NCI-H2107 treated with DMSO at 0.1 percent for 48 hours (cell line): ENCODE measurements around the gene MRPL49.
"Not testable (repeated sequence)": the region's sequence is repeated elsewhere in the genome, so short reads cannot be mapped to it uniquely, and the experiment has no call there.

Source experiments
- DNase-seq: peaks from one replicate; lab custom pipeline; 2025; ENCODE audit not compliant: unreplicated experiment; lab: John Stamatoyannopoulos, UW

MRPL49 gene

DNA sequence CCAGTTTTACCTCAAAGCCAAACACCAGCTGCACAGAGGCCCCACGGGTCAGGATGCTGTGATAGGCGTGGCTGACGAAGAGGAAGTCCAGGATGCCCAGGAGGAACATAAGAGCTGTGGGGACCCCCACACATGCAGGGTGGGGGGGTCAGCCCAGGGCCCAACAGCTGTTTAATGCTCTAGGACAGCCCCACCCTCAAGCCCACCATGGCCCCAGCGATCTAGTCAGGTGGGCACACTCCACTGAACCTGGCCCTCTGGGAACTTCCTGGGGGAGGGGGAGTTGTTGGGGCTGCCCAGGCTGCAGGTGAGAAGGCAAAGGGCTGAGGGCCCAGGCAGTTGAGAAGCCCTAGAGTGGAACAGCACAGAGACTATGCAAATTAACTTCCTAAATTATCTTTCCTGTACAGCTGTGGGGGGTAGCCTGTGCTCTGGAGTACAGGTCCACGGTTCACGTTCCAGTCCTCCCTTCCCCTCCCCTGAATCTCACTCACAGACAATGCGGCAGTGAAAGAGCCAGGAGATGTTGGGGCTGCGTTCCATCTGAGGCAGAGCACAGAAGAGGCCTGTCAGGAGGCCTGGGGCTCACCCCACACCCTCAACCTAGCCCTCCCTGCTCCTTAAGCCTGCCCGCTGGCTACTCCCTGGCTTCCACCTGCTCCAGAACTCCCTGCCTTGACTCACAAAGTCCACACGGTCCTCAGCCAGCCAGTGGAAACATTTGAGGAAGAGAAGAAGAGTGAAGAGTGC lies 10.3 kb downstream of the MRPL49 start:
- no peak for DNase-seq

DNA sequence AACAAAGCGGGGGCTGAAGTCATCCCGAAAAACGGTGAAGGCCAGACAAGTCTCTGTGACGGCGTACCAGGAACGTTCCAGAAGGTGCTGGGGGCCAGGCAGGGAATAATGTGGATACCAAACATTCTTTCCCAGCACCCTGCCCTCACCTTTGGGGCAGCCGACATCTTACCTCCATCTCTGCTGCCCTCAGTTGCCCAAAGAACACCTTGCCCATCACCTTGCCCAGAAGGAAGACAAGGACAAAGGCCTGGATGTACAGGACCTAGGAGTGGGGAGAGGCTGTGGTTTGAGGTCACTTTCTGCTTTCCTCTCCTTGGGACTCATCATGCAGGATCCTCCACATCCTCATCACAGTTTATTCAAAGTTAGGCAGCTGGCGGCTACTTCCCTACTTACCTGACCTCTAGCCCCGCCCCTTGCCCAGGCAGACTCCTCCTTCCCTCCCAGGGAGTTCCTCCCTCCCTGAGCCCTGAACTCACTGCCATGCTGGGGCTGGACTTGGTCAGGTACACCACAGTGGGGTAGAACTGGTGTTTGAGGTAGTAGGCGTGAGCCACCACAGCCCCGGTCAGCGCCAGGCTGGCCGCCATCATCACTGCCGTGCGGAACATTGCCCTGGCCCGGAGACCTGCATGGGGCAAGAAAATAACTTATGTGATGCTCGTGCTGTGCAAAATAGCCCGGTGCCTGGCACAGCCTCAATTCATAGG lies 11.0 kb downstream of the MRPL49 start:
- DNase-seq = peak; percentile 14

DNA sequence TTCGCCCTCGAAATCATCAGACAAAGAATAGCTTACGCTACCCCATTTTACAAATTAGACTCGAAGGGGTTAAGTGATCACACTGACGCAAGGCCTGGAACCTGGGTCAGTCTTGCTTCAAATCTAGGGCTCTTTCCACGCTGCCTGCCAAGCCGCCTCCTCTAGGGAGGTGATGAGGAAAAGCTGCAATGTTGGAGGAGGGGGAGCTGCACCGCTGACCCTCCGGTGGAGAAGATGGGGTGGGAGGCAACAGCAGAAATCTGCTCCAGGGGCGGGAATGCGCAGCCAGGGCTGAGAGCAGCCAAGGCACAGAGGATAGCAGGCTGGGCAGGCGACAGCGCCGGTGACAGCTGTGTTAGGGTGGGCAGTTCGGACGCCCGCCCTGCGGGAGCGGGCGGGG lies 11.6 kb downstream of the MRPL49 start:
- no peak for DNase-seq

DNA sequence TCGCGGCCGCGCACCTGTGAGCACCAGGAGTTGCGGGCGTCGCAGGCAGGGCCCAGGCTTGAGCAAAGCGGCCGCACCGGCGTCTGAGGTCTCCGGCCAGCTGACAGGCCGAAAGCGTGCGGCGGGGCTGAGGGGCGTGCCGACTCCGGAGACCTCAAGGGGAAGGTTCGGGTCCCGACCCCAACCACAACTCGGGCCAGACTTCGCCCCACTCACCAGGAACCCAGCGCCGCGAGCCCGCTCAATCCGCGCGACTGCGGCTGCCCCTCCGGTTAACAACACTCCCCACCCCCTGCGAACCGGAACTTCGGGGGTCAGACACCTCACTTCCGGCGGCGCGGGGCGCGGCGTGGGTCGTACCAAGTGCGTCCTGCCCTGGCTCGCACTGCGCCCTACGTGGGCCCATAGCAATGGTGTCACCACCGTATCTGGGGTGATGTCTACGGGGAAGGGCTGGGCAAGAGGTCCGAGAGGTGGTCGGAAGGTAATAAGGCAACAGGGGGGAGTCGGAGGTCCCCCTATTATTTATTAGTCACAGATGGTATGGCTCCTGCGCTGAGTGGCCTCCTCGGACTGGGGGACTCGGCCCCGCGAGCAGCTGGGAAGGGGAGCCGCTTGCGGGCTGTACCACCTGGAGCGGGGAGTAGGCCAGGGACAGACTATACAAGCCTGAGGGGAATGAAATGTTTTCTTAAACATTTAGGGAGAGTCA lies 12.3 kb downstream of the MRPL49 start, which contains the start of gene SYVN1:
TSS of gene SYVN1 (minus strand) at position 280 of the 712 bp plus-strand sequence. CDS start 918 bp downstream, outside the sequence.
- peak; percentile 88 for DNase-seq

DNA sequence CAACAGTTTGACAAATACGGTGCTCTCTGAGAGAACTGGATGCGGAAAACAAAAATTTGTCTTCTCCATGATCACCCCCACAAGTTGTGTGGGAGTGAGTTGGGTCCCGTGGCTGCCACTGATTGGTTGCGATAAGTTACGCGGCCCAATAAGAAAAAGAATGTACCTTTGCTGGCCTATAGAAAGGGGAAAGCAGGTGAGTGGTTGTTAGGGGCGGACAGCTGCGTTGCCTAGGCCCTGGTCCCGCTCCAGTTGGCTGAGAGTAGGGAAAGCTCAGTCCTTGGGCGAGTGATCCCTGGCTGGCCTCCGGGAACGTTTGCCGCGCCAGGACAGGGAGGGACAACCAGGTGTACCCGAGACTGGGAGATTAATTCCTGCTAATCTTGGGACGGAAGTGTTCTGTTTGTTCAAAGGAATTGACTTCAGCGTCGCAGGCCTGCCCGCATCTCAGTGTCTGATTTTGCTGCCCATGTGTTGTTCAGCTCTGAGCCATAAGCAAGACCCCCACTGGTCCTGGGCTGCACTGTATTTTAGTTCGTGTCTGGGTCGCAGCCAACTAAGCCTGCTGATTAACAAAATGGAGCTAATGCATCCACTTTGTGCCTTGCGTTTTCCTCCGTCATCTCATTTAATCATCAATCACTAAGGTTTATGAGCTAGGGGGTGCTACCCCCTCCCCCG lies 13.0 kb downstream of the MRPL49 start:
- peak; percentile 98 for DNase-seq

DNA sequence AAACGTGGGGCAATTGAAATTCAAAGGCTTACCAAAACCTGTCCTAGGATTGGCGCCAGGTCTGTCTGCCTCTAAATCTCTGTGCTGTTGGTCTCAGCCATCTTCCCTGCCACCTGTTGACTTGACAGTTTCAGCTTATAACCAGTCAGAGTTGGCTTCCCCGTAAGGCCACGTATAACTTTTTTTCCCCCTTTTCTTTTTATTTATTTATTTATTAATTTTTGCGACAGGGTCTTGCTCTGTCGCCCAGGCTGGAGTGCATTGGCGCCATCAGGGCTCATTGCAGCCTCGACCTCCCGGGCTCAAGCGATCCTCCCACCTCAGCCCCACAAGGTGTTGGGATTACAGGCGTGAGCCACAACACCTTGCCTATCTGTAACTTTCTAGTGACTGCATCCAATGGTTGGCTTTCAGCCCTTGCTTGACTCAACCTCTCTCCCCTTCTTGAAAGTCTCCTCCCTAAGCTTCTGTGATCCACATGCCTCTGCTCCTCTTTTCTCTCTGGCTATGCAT lies 13.6 kb downstream of the MRPL49 start:
- no peak for DNase-seq

DNA sequence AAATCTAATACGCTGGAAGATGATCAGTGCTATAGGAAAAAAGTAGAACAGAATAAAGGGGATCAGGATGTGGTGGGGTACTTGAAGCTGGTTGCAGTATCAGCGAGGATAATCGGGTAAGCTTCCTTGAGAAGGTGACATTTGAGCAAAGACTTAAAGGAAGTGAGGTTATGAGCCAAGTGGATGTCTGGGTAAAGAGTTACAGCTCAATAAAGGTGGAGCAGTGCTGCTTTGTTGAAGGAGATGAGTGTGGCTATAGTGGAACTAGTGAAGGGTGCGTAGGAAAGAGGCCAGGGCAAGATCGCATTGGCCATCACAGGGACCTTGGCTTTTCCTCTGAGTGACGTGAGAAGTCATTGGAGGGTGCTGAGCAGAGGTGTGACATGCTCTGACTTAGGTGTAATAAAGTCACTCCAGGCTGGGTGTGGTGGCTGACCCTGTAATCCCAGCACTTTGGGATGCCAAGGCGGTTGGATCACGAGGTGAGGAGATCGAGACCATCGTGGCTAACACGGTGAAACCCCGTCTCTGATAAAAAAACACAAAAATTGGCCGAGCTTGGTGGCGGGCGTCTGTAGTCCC lies 14.5 kb downstream of the MRPL49 start:
- no peak for DNase-seq

DNA sequence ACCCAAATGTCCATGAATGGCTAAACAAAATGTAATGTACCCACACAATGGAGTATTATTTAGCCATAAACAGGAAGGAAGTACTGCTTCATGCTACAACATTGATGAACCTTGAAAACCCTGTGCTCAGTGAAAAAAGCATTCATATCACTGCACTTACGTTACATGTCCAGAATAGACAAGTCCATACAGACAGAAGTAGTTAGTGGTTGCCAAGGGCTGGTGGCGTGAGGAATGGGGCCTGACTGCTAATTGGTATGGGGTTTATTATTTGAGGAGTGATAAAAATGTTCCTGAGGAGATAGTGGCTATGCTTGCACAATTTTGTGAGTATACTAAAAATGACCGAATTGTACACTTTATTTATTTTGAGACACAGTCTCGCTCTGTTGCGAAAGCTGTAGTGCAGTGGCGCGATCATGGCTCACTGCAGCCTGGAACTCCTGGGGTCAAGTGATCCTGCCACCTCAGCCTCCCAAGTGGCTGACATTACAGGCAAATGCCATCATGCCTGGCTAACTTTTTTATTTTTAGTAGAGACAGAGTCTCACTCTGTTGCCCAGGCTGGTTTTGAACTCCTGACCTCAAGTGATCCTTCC lies 19.9 kb downstream of the MRPL49 start:
- no peak for DNase-seq

DNA sequence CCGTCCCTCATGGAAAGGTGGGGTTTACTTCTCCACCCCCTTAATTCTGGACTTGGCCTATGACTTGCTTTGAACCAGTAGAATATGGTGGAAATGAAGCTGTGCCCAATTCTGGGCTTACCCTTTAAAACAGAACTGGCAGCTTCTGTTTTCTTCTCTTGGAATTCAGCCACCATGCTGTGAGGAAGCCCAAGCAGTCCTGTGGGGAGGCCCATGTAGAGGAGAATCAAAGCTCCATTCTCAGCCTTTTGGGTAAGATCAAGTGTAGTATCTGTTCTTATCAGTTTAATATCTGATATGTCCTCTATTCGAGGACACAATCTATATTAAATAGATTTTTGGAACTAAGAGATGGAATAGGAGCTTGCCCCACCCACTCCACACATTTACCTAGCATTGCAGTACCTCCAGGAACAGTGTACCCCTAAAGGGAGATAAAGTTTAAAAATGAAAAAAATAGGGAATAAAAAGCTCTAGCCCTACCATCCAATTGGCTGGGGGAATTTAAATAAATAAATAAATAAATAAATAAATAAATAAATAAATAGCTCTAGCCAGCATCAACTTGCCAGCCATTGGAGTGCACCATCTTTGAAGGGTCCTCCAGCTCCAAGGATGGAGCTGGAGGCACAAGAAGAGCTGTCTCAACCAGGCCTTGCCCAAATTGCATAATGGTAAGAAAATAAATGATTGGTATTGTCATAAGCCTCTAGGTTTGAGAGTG lies 25.4 kb downstream of the MRPL49 start:
- DNase-seq = no peak

DNA sequence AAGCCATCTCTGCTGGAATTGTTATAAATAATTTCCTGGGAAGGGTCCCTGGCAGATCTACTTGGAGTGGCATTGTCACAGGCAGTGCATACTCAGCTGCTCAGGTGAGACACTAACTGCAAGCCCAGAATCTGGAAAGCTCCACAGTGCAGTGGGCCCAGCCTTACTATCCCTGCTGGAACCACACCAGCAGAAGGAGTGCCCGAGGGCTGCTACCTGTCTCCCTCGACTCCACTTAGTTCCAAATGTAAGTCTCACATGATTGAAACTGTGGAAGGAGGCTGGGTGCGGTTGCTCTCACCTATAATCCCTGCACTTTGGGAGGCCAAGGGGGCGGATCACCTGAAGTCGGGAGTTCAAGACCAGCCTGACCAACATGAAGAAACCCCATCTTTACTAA lies 26.5 kb downstream of the MRPL49 start:
- no peak for DNase-seq

DNA sequence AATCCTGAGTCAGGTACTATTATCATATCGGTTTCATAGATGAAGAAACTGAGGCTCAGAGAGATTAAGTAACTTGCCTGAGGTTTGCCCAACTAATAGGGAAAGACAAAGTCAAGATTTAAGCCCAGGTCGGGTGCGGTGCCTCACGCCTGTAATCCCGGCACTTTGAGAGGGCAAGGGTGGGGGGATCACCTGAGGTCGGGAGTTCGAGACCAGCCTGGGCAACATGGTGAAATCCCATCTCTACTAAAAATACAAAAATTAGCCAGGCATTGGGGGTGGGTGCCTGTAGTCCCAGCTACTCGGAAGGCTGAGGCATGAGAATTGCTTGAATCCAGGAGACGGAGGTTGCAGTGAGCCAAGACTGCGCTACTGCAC lies 28.0 kb downstream of the MRPL49 start:
- DNase-seq = not testable (repeated sequence)

DNA sequence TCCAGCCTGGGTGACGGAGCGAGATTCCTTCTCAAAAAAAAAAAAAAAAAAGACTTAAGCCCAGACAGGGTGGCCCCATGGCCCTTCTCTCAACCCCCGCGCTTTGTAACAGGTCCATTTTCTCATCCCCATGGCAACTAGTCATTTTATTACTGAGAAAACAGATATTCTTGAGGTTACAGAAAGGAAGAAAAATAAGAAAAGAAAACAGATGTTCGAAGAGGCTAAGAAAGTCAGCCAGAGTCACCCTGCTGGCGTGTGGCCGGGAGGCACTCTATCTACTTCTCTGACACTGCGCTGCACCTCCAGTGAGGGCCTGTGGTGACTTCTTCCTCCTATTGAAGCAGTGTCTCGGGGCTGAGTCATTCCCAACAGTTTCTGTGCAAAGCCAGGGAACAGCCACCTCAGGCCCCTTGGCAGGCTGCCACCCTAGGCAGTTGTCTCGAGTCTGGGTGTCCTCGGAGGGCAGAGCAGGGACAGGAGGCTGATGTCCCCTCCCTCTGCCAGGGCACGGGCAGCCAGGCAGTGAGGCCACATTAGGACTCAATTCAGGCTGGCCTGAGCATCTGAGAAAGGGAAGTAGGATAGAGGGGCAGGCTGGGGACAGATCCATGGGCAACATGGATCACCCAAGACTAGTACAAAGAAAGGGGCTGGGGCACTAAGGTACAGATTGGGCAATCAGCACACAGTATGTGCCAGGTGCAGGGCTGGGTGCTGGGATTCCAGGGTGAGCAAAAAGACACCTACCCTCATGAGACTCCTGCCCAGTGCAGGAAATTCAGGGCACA lies 28.6 kb downstream of the MRPL49 start:
- DNase-seq = peak; percentile 66

DNA sequence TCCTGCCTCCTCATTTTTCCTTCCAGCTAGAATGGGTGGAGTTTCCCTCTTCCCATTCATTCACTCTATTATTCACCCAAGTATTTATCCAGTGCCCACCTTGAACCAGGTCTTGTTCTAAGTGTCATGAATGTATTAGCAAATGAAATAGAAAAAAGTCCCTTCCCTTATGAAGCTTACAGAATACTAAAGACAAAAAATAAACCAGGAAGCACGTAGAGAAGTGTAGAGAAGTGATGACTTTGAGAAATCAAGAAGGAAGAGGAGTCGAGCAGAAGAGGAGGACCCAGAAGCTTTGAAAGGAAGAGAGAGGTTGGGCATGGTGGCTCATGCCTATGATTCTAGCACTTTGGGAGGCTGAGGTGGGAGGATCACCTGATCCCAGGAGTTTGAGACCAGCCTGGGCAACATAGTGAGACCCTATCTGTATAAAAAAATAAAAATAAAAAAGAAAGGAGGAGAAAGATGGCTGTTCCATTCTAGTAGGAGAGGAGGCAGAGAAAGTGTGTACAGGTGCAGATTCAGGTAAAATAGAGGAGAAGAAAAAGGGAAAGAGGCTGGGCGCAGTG lies 29.3 kb downstream of the MRPL49 start:
- DNase-seq = no peak

DNA sequence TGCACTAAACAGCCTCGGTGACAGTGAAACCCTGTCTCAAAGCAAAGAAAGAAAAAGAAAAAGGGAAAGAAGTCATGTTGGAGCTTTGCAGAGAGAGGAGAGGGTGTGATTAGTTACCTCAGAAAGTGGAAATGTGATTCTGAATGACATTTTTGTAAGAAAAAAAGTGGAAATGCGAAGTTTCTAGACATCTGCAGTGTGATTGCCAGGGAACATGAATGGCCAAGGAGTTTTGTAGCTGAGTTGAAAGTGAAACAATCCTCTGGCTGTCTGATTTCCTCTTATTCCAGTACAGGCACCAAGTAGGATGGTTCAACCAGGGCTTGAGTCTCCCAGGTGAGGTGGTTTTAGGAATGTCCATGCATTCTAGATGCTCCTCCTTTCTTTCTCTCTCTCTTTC lies 30.0 kb downstream of the MRPL49 start:
- DNase-seq = no peak

DNA sequence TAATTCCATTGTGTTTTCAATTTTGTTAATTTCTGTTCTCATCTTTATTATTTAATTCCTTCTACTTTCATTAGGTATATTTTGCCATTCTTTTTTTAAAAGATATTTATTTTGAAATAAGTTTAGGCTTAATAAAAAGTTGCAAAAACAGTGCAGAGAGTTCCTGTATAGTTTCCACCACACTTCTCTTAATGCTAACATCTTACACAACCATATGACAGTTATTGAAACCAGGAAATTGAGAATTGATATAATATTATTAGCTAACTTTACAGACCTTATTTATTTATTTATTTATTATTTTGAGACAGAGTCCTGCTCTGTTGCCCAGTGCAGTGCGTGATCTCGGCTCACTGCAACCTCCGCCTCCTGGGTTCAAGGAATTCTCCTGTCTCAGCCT lies 34.1 kb downstream of the MRPL49 start:
- no peak for DNase-seq

DNA sequence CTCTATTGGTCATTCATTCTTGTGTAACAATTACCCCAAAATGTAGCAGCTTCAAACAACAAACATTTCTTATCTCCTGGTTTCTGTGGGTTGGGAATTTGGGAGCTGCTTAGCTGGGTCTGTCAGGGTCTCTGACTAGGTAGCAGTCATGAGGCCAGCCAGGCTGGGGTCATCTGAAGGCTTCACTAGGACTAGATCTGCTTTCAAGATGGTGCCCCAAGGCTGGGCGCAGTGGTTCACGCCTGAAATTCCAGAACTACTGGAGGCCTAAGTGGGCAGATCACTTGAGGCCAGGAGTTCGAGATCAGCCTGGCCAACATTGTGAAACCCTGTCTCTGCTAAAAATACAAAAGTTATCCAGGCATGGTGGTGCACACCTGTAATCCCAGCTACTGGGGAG lies 34.8 kb downstream of the MRPL49 start:
- DNase-seq = no peak

DNA sequence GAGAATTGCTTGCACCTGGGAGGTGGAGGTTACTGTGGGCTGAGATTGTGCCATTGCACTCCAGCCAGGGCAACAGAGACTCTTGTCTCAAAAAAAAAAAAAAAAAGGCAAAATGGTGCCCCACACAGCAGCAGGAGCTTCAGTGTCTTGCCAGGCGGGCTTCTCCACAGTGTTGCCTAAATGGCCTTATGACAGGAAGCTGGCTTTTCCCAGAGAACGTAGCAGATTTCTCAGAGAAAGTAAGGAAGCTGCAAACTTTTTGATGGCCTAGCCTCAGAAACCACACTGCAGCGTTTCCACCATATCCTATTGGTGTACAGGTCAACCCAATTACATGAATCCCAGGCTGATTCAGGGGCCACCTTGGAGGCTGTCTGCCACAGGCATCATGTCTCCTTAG lies 35.2 kb downstream of the MRPL49 start:
- DNase-seq = no peak

DNA sequence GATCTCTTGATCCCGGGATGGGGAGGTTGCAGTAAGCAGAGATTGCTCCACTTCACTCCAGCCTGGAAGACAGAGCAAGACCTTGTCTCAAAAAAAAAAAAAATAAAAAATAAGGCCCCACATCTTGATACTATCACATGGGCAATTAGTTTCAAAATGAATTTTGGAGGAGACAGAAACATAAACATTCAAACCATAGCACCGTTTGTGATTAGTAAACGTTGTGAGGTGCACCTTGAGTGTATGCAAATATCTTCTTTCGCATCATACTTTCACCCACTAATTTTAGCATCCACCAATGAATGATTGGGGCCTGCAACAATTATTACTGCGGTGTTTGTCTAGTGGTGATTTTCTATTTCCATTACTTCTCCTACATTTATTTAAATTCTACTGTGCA lies 36.9 kb downstream of the MRPL49 start:
- no peak for DNase-seq

DNA sequence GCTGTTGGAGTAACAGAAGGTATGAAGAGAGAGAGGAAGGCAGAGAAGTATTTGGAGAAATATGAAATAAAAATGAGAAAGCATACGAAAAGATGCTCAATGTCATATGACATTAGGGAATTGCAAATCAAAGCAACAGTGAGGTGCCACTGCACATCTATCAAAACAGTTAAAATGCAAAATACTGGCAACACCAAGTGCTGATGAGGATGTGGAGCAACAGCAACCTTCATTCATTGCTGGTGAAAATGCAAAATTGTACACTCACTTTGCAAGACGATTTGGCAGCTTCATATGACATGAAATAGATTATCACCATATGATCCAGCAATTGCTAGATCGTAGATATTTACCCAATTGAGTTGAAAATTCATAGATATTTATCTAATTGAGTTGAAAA lies 38.5 kb downstream of the MRPL49 start:
- DNase-seq = no peak
